Naive thymus-derived CD8-positive, alpha-beta T cell (primary cell): ENCODE measurements around the gene C9orf78. TPM values are rescaled to one million over a fixed set of nuclear protein-coding genes. Genes with fewer than 3 reads are reported as not detected.

Source experiments
- ATAC-seq, 2 donors: fragments of 150-1000 bp; cut with Tn5 transposase in 1 of 2; sonication (Bioruptor Pico), chemical (Tn5 transposase) in 1 of 2; 1 replicate in 1 of 2; 2 replicates in 1 of 2; pipeline ENCODE4 v1.10.0; 2021; ENCODE audit warnings: mild to moderate bottlenecking in 2 of 2, moderate library complexity in 2 of 2
- POLR2A ChIA-PET: fragments of 350-600 bp; sonication (Branson Sonifier 250); formaldehyde crosslinking; loops from one replicate; lab custom pipeline; 2021; ENCODE audit warnings: antibody characterized with exemption; lab: Charles Lee
- DNase-seq, 10 donors: peaks; one replicate each; pipeline versions ENCODE4 v3.0.0 to v3.0.0-alpha.2; 2020 to 2022
- H3K27ac Mint-ChIP-seq, 10 donors: one replicate each; pipeline ENCODE4 v1.8.0; 2020 to 2022; ENCODE audit warnings: mild to moderate bottlenecking in 10 of 10, mixed read lengths in 10 of 10, moderate library complexity in 4 of 10, inconsistent platforms in 1 of 10
- H3K27me3 Mint-ChIP-seq, 5 donors: one replicate each; pipeline ENCODE4 v1.8.0; 2021 to 2022; ENCODE audit warnings: mixed read lengths in 5 of 5
- H3K36me3 Mint-ChIP-seq, 3 donors: one replicate each; pipeline ENCODE4 v1.8.0; 2020 to 2022; ENCODE audit warnings: mixed read lengths in 3 of 3, mild to moderate bottlenecking in 2 of 3, inconsistent platforms in 1 of 3
- H3K4me1 Mint-ChIP-seq, 4 donors: one replicate each; pipeline ENCODE4 v1.8.0; 2021 to 2022; ENCODE audit warnings: mixed read lengths in 4 of 4
- H3K4me3 Mint-ChIP-seq, 10 donors: one replicate each; pipeline ENCODE4 v1.8.0; 2020 to 2022; ENCODE audit warnings: mild to moderate bottlenecking in 10 of 10, mixed read lengths in 10 of 10, moderate library complexity in 6 of 10, inconsistent platforms in 1 of 10
- H3K9me3 Mint-ChIP-seq, 9 donors: one replicate each; pipeline ENCODE4 v1.8.0; 2020 to 2022; ENCODE audit warnings: mixed read lengths in 9 of 9, mild to moderate bottlenecking in 3 of 9, inconsistent platforms in 1 of 9, moderate library complexity in 1 of 9
- polyA plus RNA-seq, 3 donors: library from polyadenylated mRNA; unstranded; fragments of 300-500 nt; fragmentation: Illumina TruSeq; gene quantifications; one replicate each; pipeline ENCODE4 v1.2.3, GENCODE V29; 2021
- total RNA-seq, 8 experiments: library from RNA in 2 of 8; stranded (reverse) in 2 of 8; gene quantifications; one replicate each; pipeline ENCODE4 v1.2.3 and lab custom pipeline; 2021 to 2026

The C9orf78 gene
- total and polyA plus RNA-seq, 5 experiments from 2014 or later = 98.7 to 242 (median 191) TPM

DNA sequence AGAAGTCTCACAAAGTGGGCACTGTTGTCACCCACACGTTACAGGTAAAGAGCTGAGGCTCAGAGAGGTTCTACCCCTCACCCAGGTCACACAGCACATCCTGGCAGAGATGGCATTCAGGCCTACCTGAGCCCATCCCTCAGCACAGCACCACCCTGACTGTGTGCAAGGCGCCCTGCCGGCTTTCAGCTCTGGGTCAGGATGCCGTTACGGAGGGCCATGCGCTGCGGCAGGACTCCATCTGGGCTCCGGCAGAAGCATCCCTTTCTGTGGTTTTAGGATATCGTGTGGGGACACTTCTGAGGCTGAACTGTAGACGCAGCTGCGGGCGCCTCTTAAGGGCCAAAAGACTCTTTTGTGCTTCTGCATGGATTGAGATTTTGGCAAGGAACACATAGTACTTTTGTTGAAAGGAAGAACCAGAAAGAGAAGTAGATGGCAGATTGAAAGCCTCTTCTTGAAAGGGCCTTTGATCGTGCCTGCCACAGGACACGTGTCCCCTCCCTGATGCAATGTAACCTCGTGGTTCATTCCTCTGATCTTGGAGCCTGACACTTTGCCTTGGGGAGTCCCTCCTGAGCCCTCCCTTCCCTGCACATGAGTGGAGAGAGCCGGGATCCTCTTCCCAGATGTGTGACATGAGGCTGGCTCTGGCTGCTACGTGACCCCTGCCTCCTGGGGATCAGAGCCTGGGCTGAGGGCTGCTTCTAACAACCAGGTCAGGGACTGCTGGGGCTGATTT lies 31.5 kb upstream of the C9orf78 start:
- Mint-ChIP-seq H3K36me3 (peaks cover 0 to 38% (median 20%) of the 10 kb centered on the region in 3 donors), H3K27me3 (no peaks in the 10 kb centered on the region), H3K4me3 (peak overlapping the region; percentile 51 to 85 (median 74)), H3K9me3 (no peaks in the 10 kb centered on the region), H3K4me1 (peaks cover 34 to 91% (median 87%) of the 10 kb centered on the region in 4 donors), H3K27ac (peak overlapping the region; percentile 86 to 97 (median 92))
- ATAC-seq (peak; percentile 51 to 52), DNase-seq (peak in 8 of 10 donors; percentile 62 to 84 (median 73))
- POLR2A ChIA-PET = interaction anchor here (0.9 to 11.9 kb wide), 7 partner anchors 13 to 176 kb away, joined by 3 to 253 read pairs (median 7); partner anchors contain the start of genes C9orf78, FNBP1 and USP20

DNA sequence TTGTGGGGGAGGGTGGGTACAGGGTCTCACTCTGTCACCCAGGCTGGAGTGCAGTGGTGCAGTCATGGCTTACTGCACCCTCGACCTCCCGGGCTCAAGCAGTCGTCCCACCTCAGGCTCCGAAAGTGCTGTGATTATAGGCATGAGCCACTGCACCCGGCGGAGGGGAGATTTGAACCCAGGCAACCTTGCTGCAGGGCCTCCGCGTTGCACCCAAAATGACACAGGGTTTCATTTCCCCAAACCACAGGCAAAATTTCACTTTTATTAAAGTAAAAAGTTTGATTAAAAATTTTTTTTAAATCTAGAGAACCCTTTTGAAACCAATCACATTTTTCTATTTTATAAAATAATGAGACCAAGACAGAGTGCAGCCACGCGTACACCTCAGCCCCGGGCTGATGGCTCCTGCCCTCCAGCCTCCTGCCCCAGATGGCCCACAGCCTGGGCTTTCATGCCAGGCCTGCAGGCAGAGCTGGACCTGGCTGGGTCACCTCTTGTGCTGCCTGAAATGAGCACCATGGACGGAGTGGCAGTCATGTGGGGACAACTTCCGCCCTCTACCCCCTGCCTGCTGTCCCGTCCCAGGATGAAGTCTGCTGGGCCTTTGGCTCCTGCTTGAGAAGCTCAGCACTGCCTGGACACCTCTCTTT lies 30.7 kb upstream of the C9orf78 start:
- POLR2A ChIA-PET = interaction anchor here (0.9 to 11.9 kb wide), 8 partner anchors 12 to 176 kb away, joined by 3 to 253 read pairs (median 6); partner anchors contain the start of genes C9orf78, FNBP1 and USP20
- Mint-ChIP-seq H3K4me3 (peak overlapping the region; percentile 51 to 85 (median 74)), H3K27me3 (no peaks in the 10 kb centered on the region), H3K4me1 (peaks cover 32 to 91% (median 87%) of the 10 kb centered on the region in 4 donors), H3K9me3 (no peaks in the 10 kb centered on the region), H3K27ac (peak overlapping the region; percentile 86 to 97 (median 92)), H3K36me3 (peaks cover 0 to 41% (median 18%) of the 10 kb centered on the region in 3 donors)
- no peak for DNase-seq
- ATAC-seq = no peak

DNA sequence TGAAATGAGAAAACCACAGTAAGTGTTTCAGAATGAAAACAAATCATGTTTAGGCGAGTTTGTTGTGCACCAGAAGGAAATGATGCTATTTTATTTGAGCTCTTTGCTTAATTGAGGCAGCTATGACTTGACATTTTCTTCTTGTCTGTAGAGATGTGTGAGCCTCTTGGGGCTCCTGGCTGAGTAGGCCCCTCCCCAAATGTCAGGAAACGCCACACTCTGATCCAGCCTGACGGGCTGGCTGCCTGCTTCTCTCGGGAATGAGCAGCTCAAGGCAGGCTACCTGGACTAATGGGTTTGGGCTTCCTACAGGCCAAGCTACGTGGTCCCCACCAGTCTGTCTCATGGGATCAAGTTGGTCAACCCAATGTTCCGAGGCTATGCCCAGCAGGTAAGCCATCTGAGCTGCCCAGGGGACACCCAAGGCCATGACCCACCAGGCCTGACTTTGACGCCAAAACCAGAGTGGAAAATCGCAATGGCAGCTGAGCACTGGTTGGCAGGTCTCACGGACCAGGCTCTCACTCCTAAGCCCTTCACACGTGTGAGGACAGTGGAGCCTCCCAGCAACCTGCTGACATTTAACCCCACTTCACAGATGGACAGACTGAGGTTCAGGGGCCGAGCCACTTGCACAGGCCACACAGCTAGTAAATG lies 30.0 kb upstream of the C9orf78 start:
- DNase-seq (no peak), ATAC-seq (no peak)
- peak overlapping the region; percentile 63 to 92 (median 85) for H3K27ac Mint-ChIP-seq
- POLR2A ChIA-PET = interaction anchor here (0.6 to 11.9 kb wide), 7 partner anchors 11 to 167 kb away, joined by 3 to 253 read pairs (median 4); partner anchors contain the start of genes C9orf78 and USP20
- peak overlapping the region in 9 of 10 donors; percentile 15 to 77 (median 48) for H3K4me3 Mint-ChIP-seq
- no peaks in the 10 kb centered on the region for H3K9me3 Mint-ChIP-seq
- H3K36me3 Mint-ChIP-seq = peaks cover 0 to 43% (median 18%) of the 10 kb centered on the region in 3 donors
- no peaks in the 10 kb centered on the region for H3K27me3 Mint-ChIP-seq
- peaks cover 32 to 85% (median 82%) of the 10 kb centered on the region in 4 donors for H3K4me1 Mint-ChIP-seq

DNA sequence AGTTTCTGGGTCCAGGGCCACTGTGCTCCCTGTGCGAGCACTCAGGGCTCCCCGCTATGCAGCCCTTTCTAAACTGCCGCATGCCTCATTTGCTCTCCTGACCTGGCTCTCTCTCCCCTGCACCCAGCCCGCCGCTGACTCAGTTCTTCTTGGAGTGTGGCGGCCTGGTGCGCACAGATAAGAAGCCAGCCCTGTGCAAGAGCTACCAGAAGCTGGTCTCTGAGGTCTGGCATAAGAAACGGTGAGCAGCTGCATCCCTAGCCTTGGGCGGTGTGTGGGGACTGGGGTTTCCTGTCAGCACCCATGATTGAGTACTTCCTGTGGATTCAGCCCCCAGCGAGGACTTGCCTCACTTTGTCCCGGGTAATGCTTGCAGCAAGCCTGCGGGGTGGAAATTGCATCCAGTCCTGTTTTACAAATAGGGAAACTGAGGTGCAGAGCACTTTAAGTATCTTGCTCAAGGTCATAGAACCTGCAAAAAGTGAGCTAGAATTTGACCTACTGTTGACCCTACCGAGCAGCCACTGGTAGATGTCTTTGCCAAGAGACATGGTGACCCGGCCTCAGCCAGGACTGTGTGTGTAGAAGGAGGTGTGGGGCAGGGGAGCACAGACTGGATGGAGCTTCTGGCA lies 28.1 kb upstream of the C9orf78 start:
- H3K4me1 Mint-ChIP-seq = peaks cover 27 to 77% (median 64%) of the 10 kb centered on the region in 4 donors
- peak in 9 of 10 donors; percentile 51 to 81 (median 58) for DNase-seq
- peak overlapping the region; percentile 86 to 96 (median 90) for H3K27ac Mint-ChIP-seq
- POLR2A ChIA-PET = interaction anchor here (0.6 to 11.9 kb wide), 10 partner anchors 8 to 179 kb away, joined by 3 to 253 read pairs (median 4); partner anchors contain the start of genes C9orf78 and USP20
- no peaks in the 10 kb centered on the region for H3K9me3 Mint-ChIP-seq
- H3K27me3 Mint-ChIP-seq = no peaks in the 10 kb centered on the region
- peak; percentile 58 to 62 for ATAC-seq
- peak overlapping the region; percentile 24 to 82 (median 65) for H3K4me3 Mint-ChIP-seq
- peaks cover 0 to 51% (median 19%) of the 10 kb centered on the region in 3 donors for H3K36me3 Mint-ChIP-seq

DNA sequence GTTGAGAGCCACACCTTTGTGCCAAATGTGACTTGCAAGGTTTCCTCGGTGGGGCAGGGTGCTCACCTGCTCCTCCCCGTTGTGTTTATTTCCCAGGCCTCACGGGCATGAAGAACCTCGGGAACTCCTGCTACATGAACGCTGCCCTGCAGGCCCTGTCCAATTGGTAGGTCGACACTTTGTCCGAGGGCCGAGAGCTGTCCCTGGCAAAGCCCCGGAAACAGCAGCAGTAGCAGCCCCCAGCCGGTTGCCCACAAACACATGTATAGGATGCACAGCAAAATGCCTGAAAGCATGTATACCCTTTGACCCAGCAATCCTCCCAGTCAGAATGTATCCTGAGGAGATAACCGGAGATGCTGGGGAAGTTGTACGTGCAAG lies 26.4 kb upstream of the C9orf78 start:
- ATAC-seq (no peak), DNase-seq (no peak)
- Mint-ChIP-seq H3K9me3 (no peaks in the 10 kb centered on the region), H3K27ac (peak overlapping the region in 8 of 10 donors; percentile 53 to 87 (median 80)), H3K4me1 (peaks cover 20 to 73% (median 50%) of the 10 kb centered on the region in 4 donors), H3K4me3 (peak overlapping the region in 6 of 10 donors; percentile 26 to 59 (median 36)), H3K27me3 (no peaks in the 10 kb centered on the region), H3K36me3 (peaks cover 0 to 64% (median 26%) of the 10 kb centered on the region in 3 donors)
- POLR2A ChIA-PET = interaction anchor here (1.1 to 11.9 kb wide), 4 partner anchors 13 to 45 kb away, joined by 3 to 253 read pairs (median 3); no protein-coding TSS in a partner anchor

- ATAC-seq (no peak), DNase-seq (no peak)
- POLR2A ChIA-PET = interaction anchor here (0.6 to 11.9 kb wide), 5 partner anchors 12 to 232 kb away, joined by 3 to 253 read pairs (median 3); no protein-coding TSS in a partner anchor
- Mint-ChIP-seq H3K36me3 (peaks cover 0 to 68% (median 27%) of the 10 kb centered on the region in 3 donors), H3K27me3 (no peaks in the 10 kb centered on the region), H3K4me3 (no peak overlapping the region), H3K4me1 (peaks cover 20 to 73% (median 48%) of the 10 kb centered on the region in 4 donors), H3K27ac (peak overlapping the region in 9 of 10 donors; percentile 19 to 87 (median 69)), H3K9me3 (no peaks in the 10 kb centered on the region)
Measured at GRCh38 chr9:129860653-129861446, 25.8 kb upstream of the C9orf78 start.

GRCh38 chr9:129858167-129858962 lies 23.3 kb upstream of the C9orf78 start:
- Mint-ChIP-seq H3K27ac (peak overlapping the region in 7 of 10 donors; percentile 32 to 85 (median 73)), H3K4me1 (peaks cover 23 to 76% (median 54%) of the 10 kb centered on the region in 4 donors), H3K4me3 (no peak overlapping the region), H3K9me3 (no peaks in the 10 kb centered on the region), H3K27me3 (no peaks in the 10 kb centered on the region), H3K36me3 (peaks cover 3 to 69% (median 34%) of the 10 kb centered on the region in 3 donors)
- DNase-seq (no peak), ATAC-seq (no peak)
- POLR2A ChIA-PET = interaction anchor here (1.2 kb wide), 1 partner anchor 22 kb away, joined by 6 read pairs; the partner anchor contains the start of gene USP20

GRCh38 chr9:129857207-129857606 lies 22.1 kb upstream of the C9orf78 start:
- Mint-ChIP-seq H3K4me1 (peaks cover 22 to 77% (median 51%) of the 10 kb centered on the region in 4 donors), H3K4me3 (no peak overlapping the region), H3K36me3 (peaks cover 3 to 74% (median 39%) of the 10 kb centered on the region in 3 donors), H3K27ac (peak overlapping the region in 6 of 10 donors; percentile 4 to 85 (median 23)), H3K27me3 (no peaks in the 10 kb centered on the region), H3K9me3 (no peaks in the 10 kb centered on the region)
- DNase-seq (no peak), ATAC-seq (no peak)
- POLR2A ChIA-PET = no interaction called here

DNA sequence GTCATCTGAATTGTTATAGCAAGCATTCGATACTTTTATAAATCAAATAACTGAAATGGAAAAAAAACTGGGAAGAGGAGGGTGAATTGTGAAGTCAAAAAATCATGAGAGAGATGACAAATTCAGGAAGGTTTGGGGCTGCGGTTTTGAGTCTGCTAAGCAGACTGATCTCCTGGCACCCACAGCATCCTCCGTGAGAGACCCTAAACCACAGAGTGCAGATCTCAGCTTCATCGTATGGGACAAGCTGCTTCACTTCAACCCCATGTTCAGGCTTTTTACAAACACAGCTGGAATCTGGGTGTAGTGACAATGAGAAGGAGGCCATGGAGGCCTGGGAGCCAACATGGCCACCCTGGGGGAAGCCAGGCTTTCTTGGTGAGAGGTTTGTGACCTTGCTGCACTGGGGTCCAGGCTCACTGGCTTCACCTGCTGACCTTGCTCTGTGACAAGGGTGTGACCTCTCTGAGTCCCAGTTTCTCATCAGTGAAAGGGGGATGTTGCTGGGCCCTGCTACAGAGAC lies 19.6 kb upstream of the C9orf78 start:
- DNase-seq (peak in 6 of 10 donors; percentile 38 to 56 (median 51)), ATAC-seq (peak; percentile 85 to 90)
- no peaks in the 10 kb centered on the region for H3K9me3 Mint-ChIP-seq
- POLR2A ChIA-PET = interaction anchor here (0.7 to 3.5 kb wide), 7 partner anchors 8 to 31 kb away, joined by 3 to 10 read pairs (median 4); partner anchors contain the start of gene TOR1A
- H3K4me3 Mint-ChIP-seq = peak overlapping the region; percentile 36 to 77 (median 72)
- peaks cover 3 to 78% (median 49%) of the 10 kb centered on the region in 3 donors for H3K36me3 Mint-ChIP-seq
- H3K27me3 Mint-ChIP-seq = no peaks in the 10 kb centered on the region
- H3K4me1 Mint-ChIP-seq = peaks cover 25 to 86% (median 48%) of the 10 kb centered on the region in 4 donors
- peak overlapping the region; percentile 9 to 83 (median 72) for H3K27ac Mint-ChIP-seq

- ATAC-seq (no peak), DNase-seq (no peak)
- Mint-ChIP-seq H3K27me3 (no peaks in the 10 kb centered on the region), H3K36me3 (peaks cover 3 to 76% (median 49%) of the 10 kb centered on the region in 3 donors), H3K4me3 (peak overlapping the region in 7 of 10 donors; percentile 18 to 75 (median 44)), H3K27ac (peak overlapping the region in 8 of 10 donors; percentile 9 to 80 (median 63)), H3K4me1 (peaks cover 25 to 92% (median 48%) of the 10 kb centered on the region in 4 donors), H3K9me3 (no peaks in the 10 kb centered on the region)
- POLR2A ChIA-PET = interaction anchor here (0.6 to 3.5 kb wide), 5 partner anchors 9 to 708 kb away, joined by 3 to 10 read pairs (median 4); no protein-coding TSS in a partner anchor
Measured at GRCh38 chr9:129853614-129854013, 18.5 kb upstream of the C9orf78 start.
